GM21528 (cell line): ENCODE measurements around the gene PAQR6.

ENCODE experiments used
- ATAC-seq: cut with Tn5 transposase; IDR thresholded peaks from one replicate; pipeline ENCODE4 v1.9.1; 2021; ENCODE audit warnings: mild to moderate bottlenecking, moderate library complexity; ENCODE audit not compliant: unreplicated experiment, low FRiP score

Gene PAQR6

GRCh38 chr1:156247460-156248322 lies at the start of gene PAQR6:
Gene PAQR6 (minus strand): TSS chr1:156248056. CDS start chr1:156246731, 1,325 bp downstream.
- ATAC-seq: no peak

GRCh38 chr1:156295391-156295947 lies 47.6 kb upstream of the PAQR6 start, which contains the start of gene GLMP:
Gene GLMP (minus strand): TSS chr1:156295679. CDS start chr1:156295645, 34 bp downstream.
- no peak for ATAC-seq

- ATAC-seq: no peak
Measured at GRCh38 chr1:156293895-156294294, 46.0 kb upstream of the PAQR6 start.

- ATAC-seq: no peak
Measured at GRCh38 chr1:156293098-156293434, 45.2 kb upstream of the PAQR6 start.

GRCh38 chr1:156291226-156292061 lies 43.6 kb upstream of the PAQR6 start:
- no peak for ATAC-seq

- ATAC-seq: no peak
Measured at GRCh38 chr1:156289857-156290256, 42.0 kb upstream of the PAQR6 start.

- ATAC-seq: no peak
Measured at GRCh38 chr1:156286061-156286460, 38.2 kb upstream of the PAQR6 start.

- ATAC-seq: no peak
Measured at GRCh38 chr1:156285437-156285836, 37.6 kb upstream of the PAQR6 start.

GRCh38 chr1:156284757-156285156 lies 36.9 kb upstream of the PAQR6 start:
- ATAC-seq: no peak

GRCh38 chr1:156284112-156284511 lies 36.3 kb upstream of the PAQR6 start, which contains the start of gene TMEM79:
Gene TMEM79 (plus strand): TSS chr1:156284325. CDS start chr1:156285227, 902 bp downstream.
- ATAC-seq: no peak

GRCh38 chr1:156283521-156283920 lies 35.7 kb upstream of the PAQR6 start:
- ATAC-seq: no peak

- peak; percentile 70 for ATAC-seq
Measured at GRCh38 chr1:156282479-156283222, 34.8 kb upstream of the PAQR6 start, which contains the start of gene SMG5. Gene SMG5 (minus strand): TSS chr1:156282825. CDS start chr1:156282680, 145 bp downstream.

- ATAC-seq: peak; percentile 18
Measured at GRCh38 chr1:156281693-156282478, 34.0 kb upstream of the PAQR6 start.

- peak; percentile 28 for ATAC-seq
Measured at GRCh38 chr1:156281281-156281680, 33.4 kb upstream of the PAQR6 start.

GRCh38 chr1:156279837-156280236 lies 32.0 kb upstream of the PAQR6 start:
- no peak for ATAC-seq

- no peak for ATAC-seq
Measured at GRCh38 chr1:156276966-156277381, 29.1 kb upstream of the PAQR6 start.

GRCh38 chr1:156276532-156276931 lies 28.7 kb upstream of the PAQR6 start:
- no peak for ATAC-seq

GRCh38 chr1:156270314-156270713 lies 22.5 kb upstream of the PAQR6 start:
- no peak for ATAC-seq

GRCh38 chr1:156268336-156268735 lies 20.5 kb upstream of the PAQR6 start:
- ATAC-seq: no peak
